ENCODE measurements around the gene INCA1. TPM values are rescaled to one million over a fixed set of nuclear protein-coding genes. Genes with fewer than 3 reads are reported as not detected.

Gene INCA1
- total and polyA plus RNA-seq, 3 donors from 2014 or later = 32.6 to 64.4 (median 53.0) TPM

GRCh38 chr17:4958102-4958501, 39.2 kb downstream of the INCA1 start:
- intact Hi-C loops (cut with DNase I; ENCODE audit: low total_unique reads) = no loop called here
- H3K4me1 ChIP-seq = no peaks in the 10 kb centered on the region
- H3K36me3 ChIP-seq (ENCODE audit: low read depth, missing control alignments) = no peaks in the 10 kb centered on the region
- no peaks in the 10 kb centered on the region for H3K9me3 ChIP-seq
- no peak for TF ChIP-seq POLR2A (IDR thresholded peaks at IDR 0.05)
- no peak for TF ChIP-seq CTCF (IDR thresholded peaks at IDR 0.05)
- H3K27me3 ChIP-seq = no peaks in the 10 kb centered on the region
- H3K4me3 ChIP-seq = no peak overlapping the region
- 75 to 90% methylated on average over 3 of the region's 3 CpGs for WGBS, 2 donors
- DNase-seq = no peak
- H3K27ac ChIP-seq = no peak overlapping the region

GRCh38 chr17:4956493-4957061, 40.7 kb downstream of the INCA1 start:
- H3K36me3 ChIP-seq (ENCODE audit: low read depth, missing control alignments) = no peaks in the 10 kb centered on the region
- H3K4me1 ChIP-seq = no peaks in the 10 kb centered on the region
- H3K27me3 ChIP-seq = no peaks in the 10 kb centered on the region
- intact Hi-C loops (cut with DNase I; ENCODE audit: low total_unique reads) = no loop called here
- WGBS, 2 donors = 81 to 89% methylated on average over 7 to 10 of the region's 10 CpGs
- no peak overlapping the region for H3K27ac ChIP-seq
- TF ChIP-seq CTCF (IDR thresholded peaks at IDR 0.05) (no peak), POLR2A (IDR thresholded peaks at IDR 0.05) (no peak)
- no peak overlapping the region for H3K4me3 ChIP-seq
- H3K9me3 ChIP-seq = no peaks in the 10 kb centered on the region
- no peak for DNase-seq

- H3K36me3 ChIP-seq (ENCODE audit: low read depth, missing control alignments) = no peaks in the 10 kb centered on the region
- no peaks in the 10 kb centered on the region for H3K27me3 ChIP-seq
- DNase-seq = no peak
- WGBS, 2 donors = 82 to 97% methylated on average over 5 to 6 of the region's 8 CpGs
- no peaks in the 10 kb centered on the region for H3K4me1 ChIP-seq
- TF ChIP-seq CTCF (IDR thresholded peaks at IDR 0.05) (no peak), POLR2A (IDR thresholded peaks at IDR 0.05) (no peak)
- intact Hi-C loops (cut with DNase I; ENCODE audit: low total_unique reads) = no loop called here
- no peaks in the 10 kb centered on the region for H3K9me3 ChIP-seq
- H3K27ac ChIP-seq = no peak overlapping the region
- no peak overlapping the region for H3K4me3 ChIP-seq
These were observed 42.2 kb downstream of the INCA1 start for GRCh38 chr17:4955091-4955490.

GRCh38 chr17:4953451-4953961, 43.8 kb downstream of the INCA1 start:
- intact Hi-C loops (cut with DNase I; ENCODE audit: low total_unique reads) = no loop called here
- TF ChIP-seq CTCF (IDR thresholded peaks at IDR 0.05) = no peak
- no peak for TF ChIP-seq POLR2A (IDR thresholded peaks at IDR 0.05)
- no peak for DNase-seq
- H3K4me1 ChIP-seq = no peaks in the 10 kb centered on the region
- WGBS, 2 donors = 81 to 88% methylated on average over 14 of the region's 14 CpGs
- no peaks in the 10 kb centered on the region for H3K9me3 ChIP-seq
- H3K27me3 ChIP-seq = no peaks in the 10 kb centered on the region
- H3K36me3 ChIP-seq (ENCODE audit: low read depth, missing control alignments) = no peaks in the 10 kb centered on the region
- H3K4me3 ChIP-seq = no peak overlapping the region
- H3K27ac ChIP-seq = no peak overlapping the region

GRCh38 chr17:4951486-4951885, 45.8 kb downstream of the INCA1 start:
- DNase-seq = no peak
- H3K27me3 ChIP-seq = no peaks in the 10 kb centered on the region
- no peak overlapping the region for H3K4me3 ChIP-seq
- no peaks in the 10 kb centered on the region for H3K36me3 ChIP-seq (ENCODE audit: low read depth, missing control alignments)
- TF ChIP-seq CTCF (IDR thresholded peaks at IDR 0.05) (no peak), POLR2A (IDR thresholded peaks at IDR 0.05) (no peak)
- peaks cover 7% of the 10 kb centered on the region for H3K4me1 ChIP-seq
- no peak overlapping the region for H3K27ac ChIP-seq
- intact Hi-C loops (cut with DNase I; ENCODE audit: low total_unique reads) = no loop called here
- no peaks in the 10 kb centered on the region for H3K9me3 ChIP-seq
- WGBS, 2 donors = 65 to 68% methylated on average over 3 of the region's 3 CpGs

All from testis (tissue), 3 donors.